HepG2 (cell line): Measurements from ENCODE around the gene AP1G1. TPM values are rescaled to one million over a fixed set of nuclear protein-coding genes. Genes with fewer than 3 reads are reported as not detected.
A peak's percentile ranks its signal among the peaks of the same experiment; 100 is the strongest.

Experiments
- ATAC-seq: fragments of 200-7000 bp; cut with Tn5 transposase; 3 replicates; pipeline ENCODE4 v1.9.1; 2020; ENCODE audit warnings: mild to moderate bottlenecking, moderate library complexity
- BruUV-seq: library from RNA; stranded (reverse); fragments of 400-500 nt; replicated peaks from 2 replicates; lab custom pipeline; 2021; lab: Mats Ljungman, UMichigan
- CTCF ChIA-PET: fragments of 300-600 bp; formaldehyde crosslinking; extraction: SDS; loops from one replicate; lab custom pipeline; 2021; ENCODE audit warnings: low total read pairs, inconsistent platforms, low intra/inter-chr PET ratio; lab: Yijun Ruan, JAX
- POLR2A ChIA-PET: fragments of 350-600 bp; sonication (Branson Sonifier 250); formaldehyde crosslinking; loops from one replicate; lab custom pipeline; 2020; ENCODE audit warnings: antibody characterized with exemption, inconsistent platforms; lab: Yijun Ruan, JAX
- DNase-seq: peaks from one replicate; pipeline ENCODE4 v3.0.0-alpha.2; 2015; ENCODE audit warnings: low spot score
- FAIRE-seq: peaks from 3 replicates; lab custom pipeline; 2011; peaks lifted over from hg19 to GRCh38; lab: Jason Lieb, UNC
- H2AFZ ChIP-seq: one replicate; pipeline ENCODE4 v1.6.1; 2011; ENCODE audit warnings: low read length, inconsistent platforms
- H3K27ac ChIP-seq: fragments of 300-600 bp; 3 replicates; pipeline ENCODE4 v1.8.0; 2011; ENCODE audit warnings: mixed run types, mild to moderate bottlenecking, mixed read lengths, low read length, inconsistent platforms; ENCODE audit not compliant: insufficient read depth; ENCODE audit errors: extremely low read length
- H3K27me3 ChIP-seq, 2 experiments: fragments of 200-600 bp in 1 of 2; 2 replicates in 1 of 2; 3 replicates in 1 of 2; pipeline versions ENCODE4 v1.6.0 to v1.8.0; 2011; ENCODE audit warnings: low read length in 2 of 2, mild to moderate bottlenecking in 2 of 2, moderate library complexity in 2 of 2, inconsistent platforms in 1 of 2; ENCODE audit not compliant: insufficient read depth in 2 of 2, control insufficient read depth in 1 of 2
- H3K36me3 ChIP-seq, 2 experiments: fragments of 200-600 bp in 1 of 2; replicated peaks in 1 of 2; 2 replicates in 1 of 2; 3 replicates in 1 of 2; pipeline versions ENCODE4 v1.5.1 to v1.8.0; 2011; ENCODE audit warnings: low read length in 2 of 2, inconsistent platforms in 1 of 2; ENCODE audit not compliant: insufficient read depth in 2 of 2, control insufficient read depth in 1 of 2
- H3K4me1 ChIP-seq: 2 replicates; pipeline ENCODE4 v1.5.1; 2012; ENCODE audit warnings: low read length, inconsistent platforms; ENCODE audit not compliant: insufficient read depth
- H3K4me2 ChIP-seq: 2 replicates; pipeline ENCODE4 v1.6.0; 2011; ENCODE audit warnings: low read depth, low read length, inconsistent platforms
- H3K4me3 ChIP-seq, 3 experiments: fragments of 200-600 bp in 1 of 3; sonication (generic), shearing (Covaris generic) in 1 of 3; replicated peaks in 1 of 3; 2 replicates each; pipeline ENCODE4 v1.5.1; 2011 to 2016; ENCODE audit warnings: low read length in 3 of 3, inconsistent platforms in 2 of 3, low read depth in 2 of 3, mild to moderate bottlenecking in 2 of 3, control low read depth in 1 of 3, mixed read lengths in 1 of 3; ENCODE audit not compliant: insufficient read depth in 1 of 3
- H3K79me2 ChIP-seq: one replicate; pipeline ENCODE4 v1.6.1; 2011; ENCODE audit warnings: low read length, inconsistent platforms; ENCODE audit not compliant: insufficient read depth
- H3K9ac ChIP-seq: 2 replicates; pipeline ENCODE4 v1.6.0; 2011; ENCODE audit warnings: mild to moderate bottlenecking, low read depth, low read length, inconsistent platforms; ENCODE audit not compliant: insufficient read depth
- H3K9me3 ChIP-seq: 2 replicates; pipeline ENCODE4 v1.5.1; 2012; ENCODE audit warnings: mild to moderate bottlenecking, low read length
- H4K20me1 ChIP-seq: 2 replicates; pipeline ENCODE4 v1.6.0; 2011; ENCODE audit warnings: inconsistent platforms, mild to moderate bottlenecking, low read length, moderate library complexity; ENCODE audit not compliant: insufficient read depth
- CBX1 ChIP-seq: IDR thresholded peaks from one replicate; pipeline ENCODE4 v1.6.1; 2016; ENCODE audit warnings: antibody characterized with exemption, low read depth
- CCAR2 ChIP-seq: fragments of 200-400 bp; formaldehyde crosslinking; optimal IDR thresholded peaks from 2 replicates; pipeline ENCODE3; 2018; ENCODE audit warnings: low read depth, mild to moderate bottlenecking, low read length, moderate library complexity
- CERS6 ChIP-seq: sonication (generic); formaldehyde crosslinking; IDR thresholded peaks from 2 replicates; pipeline ENCODE4 v1.5.0; 2020; ENCODE audit warnings: missing genetic modification reagents
- CREBL2 ChIP-seq: sonication (generic); formaldehyde crosslinking; IDR thresholded peaks from 2 replicates; pipeline ENCODE4 v1.8.1; 2023; ENCODE audit warnings: missing genetic modification reagents, mild to moderate bottlenecking, borderline replicate concordance
- EEA1 ChIP-seq: sonication (generic); formaldehyde crosslinking; IDR thresholded peaks from 2 replicates; pipeline ENCODE4 v1.5.1; 2020; ENCODE audit warnings: mild to moderate bottlenecking, missing genetic modification reagents, borderline replicate concordance
- HNF4G ChIP-seq, 2 experiments: sonication (generic) in 1 of 2; formaldehyde crosslinking in 1 of 2; IDR thresholded peaks; 2 replicates each; pipeline versions ENCODE4 v1.4.0 to v1.6.1; 2011 to 2020; ENCODE audit warnings: borderline replicate concordance in 2 of 2, low read depth in 2 of 2, mild to moderate bottlenecking in 2 of 2, low read length in 1 of 2, missing genetic modification reagents in 1 of 2, moderate library complexity in 1 of 2
- HNRNPK ChIP-seq: fragments of 200-400 bp; formaldehyde crosslinking; IDR thresholded peaks from 2 replicates; pipeline ENCODE4 v1.6.1; 2018; ENCODE audit warnings: low read length, low read depth, moderate library complexity, mild to moderate bottlenecking; ENCODE audit not compliant: poor library complexity, severe bottlenecking
- KMT2B ChIP-seq: IDR thresholded peaks from 2 replicates; pipeline ENCODE4 v1.6.1; 2016; ENCODE audit warnings: missing genetic modification reagents, missing compliant biosample characterization
- MAFF ChIP-seq: IDR thresholded peaks from 2 replicates; pipeline ENCODE4 v1.6.1; 2011; ENCODE audit warnings: low read depth, low read length, improper control_type of control experiment
- MAFK ChIP-seq, 2 experiments: IDR thresholded peaks in 1 of 2; conservative IDR thresholded peaks in 1 of 2; 2 replicates each; pipeline ENCODE4 v1.6.1; 2011; ENCODE audit warnings: improper control_type of control experiment in 2 of 2, low read length in 2 of 2
- SNAI1 ChIP-seq: sonication (generic); formaldehyde crosslinking; IDR thresholded peaks from 2 replicates; pipeline ENCODE4 v1.5.0; 2020; ENCODE audit warnings: mild to moderate bottlenecking, missing genetic modification reagents, borderline replicate concordance
- SSRP1 ChIP-seq: IDR thresholded peaks from 2 replicates; pipeline ENCODE4 v1.6.1; 2016; ENCODE audit warnings: control low read depth
- ZC3H13 ChIP-seq: sonication (generic); formaldehyde crosslinking; IDR thresholded peaks from 2 replicates; pipeline ENCODE4 v1.8.1; 2023; ENCODE audit warnings: mild to moderate bottlenecking, missing genetic modification reagents, moderate library complexity
- ZNF280B ChIP-seq: sonication (generic); formaldehyde crosslinking; IDR thresholded peaks from 2 replicates; pipeline ENCODE4 v1.5.0; 2020; ENCODE audit warnings: missing genetic modification reagents, mild to moderate bottlenecking, borderline replicate concordance
- ZNF746 ChIP-seq: sonication (generic); formaldehyde crosslinking; IDR thresholded peaks from 2 replicates; pipeline ENCODE4 v1.8.0; 2022; ENCODE audit warnings: mild to moderate bottlenecking, missing genetic modification reagents
- ZNF782 ChIP-seq: sonication (generic); formaldehyde crosslinking; IDR thresholded peaks from 2 replicates; pipeline ENCODE4 v1.4.0; 2020; ENCODE audit warnings: missing genetic modification reagents, mild to moderate bottlenecking, borderline replicate concordance
- ZNF790 ChIP-seq: sonication (generic); formaldehyde crosslinking; IDR thresholded peaks from 2 replicates; pipeline ENCODE4 v1.8.0; 2022; ENCODE audit warnings: missing genetic modification reagents, mild to moderate bottlenecking, borderline replicate concordance
- WGBS: methylation state at CpG from one replicate; pipeline ENCODE4 v1.1.6; 2017; ENCODE audit warnings: low lambda C conversion rate; 5-methylcytosine and 5-hydroxymethylcytosine counted together
- in situ Hi-C: cut with HindIII; loops from 2 replicates; pipeline ENCODE4 v1.10.0; 2017; ENCODE audit warnings: low pct_unique_long_range_greater_than_20kb; ENCODE audit not compliant: extremely low pct_ligation_motif_present
- intact Hi-C: fragments of 100-400 bp; cut with micrococcal nuclease; formaldehyde crosslinking; loops from one replicate; pipeline ENCODE4 v1.10.0; 2022; ENCODE audit not compliant: unreplicated experiment
- polyA plus RNA-seq, 8 experiments: library from polyadenylated mRNA; depleted of rRNA in 3 of 8; stranded (reverse) in 7 of 8; unstranded in 1 of 8; fragments of >200 nt; fragmentation: Illumina TruSeq in 4 of 8; extraction: Trizol in 4 of 8; gene quantifications; 2 replicates each; pipeline versions ENCODE4 v1.2.1 to v1.2.3, GENCODE V29; 2011 to 2016; ENCODE audit warnings: low read depth in 4 of 8, missing spikeins in 1 of 8, mixed read lengths in 1 of 8; ENCODE audit not compliant: insufficient read depth in 1 of 8
- total RNA-seq, 5 experiments: library from RNA; depleted of rRNA; stranded (reverse); fragments of >200 nt; fragmentation: Illumina TruSeq; extraction: Trizol; gene quantifications; 2 replicates each; pipeline ENCODE4 v1.2.3, GENCODE V29; 2016; ENCODE audit warnings: low read depth in 1 of 5

Gene AP1G1
- total and polyA plus RNA-seq, 2 of the 13 experiments (the other 11 are each of a cell fraction or from before 2014, with no cell fraction given): 62.2 to 66.2 TPM

GRCh38 chr16:71706046-71706445 lies 102.6 kb downstream of the AP1G1 start:
- Histone ChIP-seq H3K27ac (no peak overlapping the region), H3K36me3 (peaks cover 3 to 4% of the 10 kb centered on the region in 2 experiments; a peak in 2 of 5 replicates), H3K4me2 (no peak overlapping the region), H3K79me2 (no peaks in the 10 kb centered on the region), H3K27me3 (no peaks in the 10 kb centered on the region), H3K4me3 (no peak overlapping the region), H3K9me3 (no peaks in the 10 kb centered on the region), H2AFZ (no peak overlapping the region), H3K9ac (no peak overlapping the region), H3K4me1 (no peaks in the 10 kb centered on the region), H4K20me1 (no peaks in the 10 kb centered on the region)
- no peak for FAIRE-seq
- no peak for ATAC-seq
- ChIA-PET POLR2A (no interaction called here), CTCF (no interaction called here)
- intact Hi-C loops (no loop called here), in situ Hi-C loops (no loop called here)
- BruUV-seq: no TSS peak
- TF ChIP-seq EEA1 (CRISPR knock-in tag) (no peak), CBX1 (no peak)
- WGBS: 93% methylated on average over 2 of the region's 2 CpGs
- no peak for DNase-seq

- no TSS peak for BruUV-seq
- H3K4me1 ChIP-seq: no peaks in the 10 kb centered on the region
- 89% methylated on average over 1 of the region's 1 CpG for WGBS
- intact Hi-C loops: no loop called here
- H3K36me3 ChIP-seq: peaks cover 12 to 13% of the 10 kb centered on the region in 2 experiments; a peak in 4 of 5 replicates
- CTCF ChIA-PET: no interaction called here
- no peak overlapping the region for H2AFZ ChIP-seq
- no peak for DNase-seq
- in situ Hi-C loops: no loop called here
- no peak overlapping the region for H3K27ac ChIP-seq
- no peak for FAIRE-seq
- H3K27me3 ChIP-seq: no peaks in the 10 kb centered on the region
- H3K9me3 ChIP-seq: no peaks in the 10 kb centered on the region
- H3K9ac ChIP-seq: no peak overlapping the region
- H3K4me3 ChIP-seq: no peak overlapping the region
- no peaks in the 10 kb centered on the region for H4K20me1 ChIP-seq
- no peaks in the 10 kb centered on the region for H3K79me2 ChIP-seq
- no peak overlapping the region for H3K4me2 ChIP-seq
- ATAC-seq: no peak
- POLR2A ChIA-PET: no interaction called here
- TF ChIP-seq CCAR2: no peak
- no peak for TF ChIP-seq SSRP1 (CRISPR knock-in tag)
- no peak for TF ChIP-seq HNRNPK
- no peak for TF ChIP-seq SNAI1
- no peak for TF ChIP-seq ZNF746
- peak; percentile 72 to 74 for TF ChIP-seq MAFK (conservative IDR thresholded peaks at IDR 0.05 in 1 of 2, IDR thresholded peaks at IDR 0.05 in 1 of 2; ENCODE audit: low read length in 2 of 2)
- TF ChIP-seq CREBL2 (CRISPR knock-in tag): no peak
- TF ChIP-seq HNF4G (IDR thresholded peaks at IDR 0.05; ENCODE audit: borderline replicate concordance, low read depth, low read length): no peak
- TF ChIP-seq HNF4G (CRISPR knock-in tag; IDR thresholded peaks at IDR 0.05; ENCODE audit: borderline replicate concordance, low read depth): no peak
- TF ChIP-seq ZNF782 (CRISPR knock-in tag): no peak
- TF ChIP-seq ZC3H13 (CRISPR knock-in tag): no peak
- TF ChIP-seq MAFF: peak; percentile 69; the same call in 1 of the 2 replicates
- no peak for TF ChIP-seq CERS6
- no peak for TF ChIP-seq ZNF790 (CRISPR knock-in tag)
- no peak for TF ChIP-seq KMT2B (CRISPR knock-in tag)
- TF ChIP-seq ZNF280B (CRISPR knock-in tag): no peak
Measured at GRCh38 chr16:71703333-71703732, 105.3 kb downstream of the AP1G1 start.
